LNCAP (cell line): ENCODE data around the gene ZCCHC2.

ENCODE experiments used
- TF ChIP-seq, protein P1 (sequence below): fragments of 450-650 bp; IDR thresholded peaks from 2 replicates; pipeline ENCODE4 v1.5.1; 2017; ENCODE audit warnings: mild to moderate bottlenecking

ZCCHC2 gene

DNA sequence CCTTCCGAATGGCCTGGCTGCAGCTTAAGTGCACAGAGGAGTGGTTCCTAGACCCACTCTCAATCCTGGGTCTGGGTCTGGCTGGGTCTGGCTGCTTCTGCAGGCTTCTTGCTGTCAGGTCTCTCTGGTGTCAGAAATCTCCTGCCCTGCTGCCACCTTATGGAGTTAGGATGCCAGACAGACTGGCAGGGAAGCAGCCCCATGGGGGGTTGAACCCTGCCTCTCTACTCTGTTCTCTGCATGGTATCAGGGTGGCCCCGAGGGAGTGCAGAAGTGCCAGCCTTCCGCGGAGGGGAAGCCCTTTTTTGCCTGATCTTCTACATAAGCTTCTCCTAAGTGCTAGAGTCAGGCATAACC is 89.4 kb downstream of the ZCCHC2 start:
- TF ChIP-seq, protein P1, sequence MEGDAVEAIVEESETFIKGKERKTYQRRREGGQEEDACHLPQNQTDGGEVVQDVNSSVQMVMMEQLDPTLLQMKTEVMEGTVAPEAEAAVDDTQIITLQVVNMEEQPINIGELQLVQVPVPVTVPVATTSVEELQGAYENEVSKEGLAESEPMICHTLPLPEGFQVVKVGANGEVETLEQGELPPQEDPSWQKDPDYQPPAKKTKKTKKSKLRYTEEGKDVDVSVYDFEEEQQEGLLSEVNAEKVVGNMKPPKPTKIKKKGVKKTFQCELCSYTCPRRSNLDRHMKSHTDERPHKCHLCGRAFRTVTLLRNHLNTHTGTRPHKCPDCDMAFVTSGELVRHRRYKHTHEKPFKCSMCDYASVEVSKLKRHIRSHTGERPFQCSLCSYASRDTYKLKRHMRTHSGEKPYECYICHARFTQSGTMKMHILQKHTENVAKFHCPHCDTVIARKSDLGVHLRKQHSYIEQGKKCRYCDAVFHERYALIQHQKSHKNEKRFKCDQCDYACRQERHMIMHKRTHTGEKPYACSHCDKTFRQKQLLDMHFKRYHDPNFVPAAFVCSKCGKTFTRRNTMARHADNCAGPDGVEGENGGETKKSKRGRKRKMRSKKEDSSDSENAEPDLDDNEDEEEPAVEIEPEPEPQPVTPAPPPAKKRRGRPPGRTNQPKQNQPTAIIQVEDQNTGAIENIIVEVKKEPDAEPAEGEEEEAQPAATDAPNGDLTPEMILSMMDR = no peak

DNA sequence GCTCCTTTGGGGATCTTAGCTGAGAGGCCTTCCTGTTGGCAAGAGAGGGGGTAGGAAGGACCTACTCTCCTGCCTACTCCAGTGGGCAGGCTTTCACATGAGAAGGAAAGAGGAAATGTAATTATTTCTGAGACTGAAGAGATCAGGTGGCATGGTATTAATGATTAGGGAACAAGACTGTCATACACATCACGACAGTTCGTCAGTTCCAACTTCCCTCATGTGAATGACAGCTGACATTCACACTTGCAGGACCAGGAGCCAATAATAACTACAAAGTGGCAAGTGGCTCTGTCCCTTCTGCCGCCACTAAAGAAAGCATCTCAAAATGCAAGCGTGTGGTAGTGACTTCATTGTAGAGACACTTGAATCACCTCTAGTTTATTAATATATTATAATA is 90.0 kb downstream of the ZCCHC2 start:
- TF ChIP-seq, protein P1 = no peak

DNA sequence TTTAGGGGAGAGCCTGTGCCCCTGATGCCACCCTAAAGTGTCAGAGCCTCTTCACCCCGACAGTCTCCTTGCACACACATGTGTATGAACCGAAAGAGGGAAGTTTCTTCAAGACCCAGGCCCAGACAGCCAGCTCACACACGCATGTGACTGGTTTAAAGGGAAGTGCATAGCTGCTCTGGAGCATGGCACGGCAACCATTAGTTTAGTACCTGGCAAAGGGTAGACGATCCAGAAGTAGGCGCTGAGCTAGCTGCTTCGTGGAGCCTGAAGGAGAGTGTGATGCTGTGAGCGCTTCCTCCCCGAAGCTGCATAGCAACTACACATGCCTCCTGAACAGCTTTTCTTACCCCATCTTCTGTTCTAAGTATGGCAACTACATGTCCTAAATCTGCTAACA is 91.7 kb downstream of the ZCCHC2 start:
- TF ChIP-seq, protein P1 = no peak

DNA sequence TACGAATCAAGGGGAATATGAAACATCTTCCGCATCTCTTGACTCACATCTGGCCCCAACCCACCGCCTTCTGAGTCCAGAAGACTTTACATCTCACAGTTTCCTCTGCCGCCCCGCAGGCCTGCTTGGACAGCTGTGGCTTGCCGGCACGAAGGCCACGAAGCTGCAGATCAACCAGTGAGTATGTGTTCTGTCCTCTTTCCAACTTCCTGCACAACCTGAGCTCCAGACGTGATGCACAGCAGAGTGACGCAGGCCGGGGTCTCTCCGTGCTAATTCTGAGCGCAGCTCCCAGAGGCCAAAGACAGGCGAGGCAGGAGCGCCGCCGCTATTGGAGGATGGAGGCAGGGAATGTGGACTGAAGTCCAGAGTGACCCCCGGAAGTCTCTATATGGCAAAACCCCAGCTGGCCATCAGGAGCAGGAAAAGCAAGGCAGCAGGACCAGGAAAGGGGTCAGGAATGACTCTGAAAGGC is 93.5 kb downstream of the ZCCHC2 start:
- TF ChIP-seq, protein P1 = no peak

DNA sequence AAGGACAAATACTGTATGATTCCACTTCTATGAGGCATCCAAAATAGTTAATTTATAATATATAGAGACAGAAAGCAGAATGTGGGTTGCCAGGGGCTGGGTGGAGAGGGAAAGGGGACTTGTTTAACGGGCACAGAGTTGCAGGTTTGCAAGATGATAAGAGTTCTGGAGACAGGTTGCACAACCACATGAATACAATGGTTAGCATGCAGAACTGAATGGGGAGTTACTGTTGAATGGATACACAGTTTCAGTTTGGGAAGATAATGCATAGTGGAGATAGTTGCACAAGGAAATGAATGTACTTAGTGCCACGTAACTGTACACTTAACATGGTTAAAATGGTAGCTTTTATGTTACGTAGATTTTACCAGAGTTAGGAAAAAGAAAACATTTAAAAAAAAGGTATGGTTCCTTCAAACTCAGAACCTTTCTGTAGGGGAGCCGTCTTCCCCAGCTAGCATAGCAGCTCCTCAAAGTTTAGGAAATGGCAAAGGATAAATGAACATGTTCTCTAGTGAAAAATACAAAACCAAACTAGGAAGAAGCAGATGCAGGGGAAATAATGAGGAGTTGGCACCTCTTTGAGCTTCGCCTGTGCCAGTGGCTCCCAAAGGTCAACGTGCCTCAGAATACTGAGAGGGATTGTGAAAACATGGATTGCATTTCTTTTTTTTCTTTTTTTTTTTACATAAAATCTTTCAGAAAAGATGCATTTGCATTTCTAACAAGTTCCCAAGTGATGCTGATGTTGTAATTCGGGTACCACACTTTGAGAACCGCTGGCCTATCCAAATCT is 95.2 kb downstream of the ZCCHC2 start:
- TF ChIP-seq, protein P1 = no peak

DNA sequence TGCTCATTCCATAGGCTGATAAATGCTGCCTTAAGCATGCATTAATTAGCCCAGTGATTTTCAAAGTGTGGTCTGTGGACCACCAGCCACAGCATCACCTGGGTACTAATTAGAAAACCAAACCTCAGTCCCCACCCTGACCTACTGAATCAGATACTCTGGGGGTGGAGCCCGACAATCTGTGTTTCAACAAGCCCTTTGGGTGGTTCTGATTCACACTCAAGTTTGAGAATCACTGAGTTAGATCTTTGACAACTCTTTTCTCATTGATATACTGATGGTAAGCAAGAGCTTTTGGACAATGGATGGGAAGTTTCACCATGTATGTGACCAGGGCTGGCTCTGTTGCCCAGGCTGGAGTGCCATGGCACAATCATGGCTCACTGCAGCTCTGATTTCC is 95.9 kb downstream of the ZCCHC2 start:
- TF ChIP-seq, protein P1 = no peak

DNA sequence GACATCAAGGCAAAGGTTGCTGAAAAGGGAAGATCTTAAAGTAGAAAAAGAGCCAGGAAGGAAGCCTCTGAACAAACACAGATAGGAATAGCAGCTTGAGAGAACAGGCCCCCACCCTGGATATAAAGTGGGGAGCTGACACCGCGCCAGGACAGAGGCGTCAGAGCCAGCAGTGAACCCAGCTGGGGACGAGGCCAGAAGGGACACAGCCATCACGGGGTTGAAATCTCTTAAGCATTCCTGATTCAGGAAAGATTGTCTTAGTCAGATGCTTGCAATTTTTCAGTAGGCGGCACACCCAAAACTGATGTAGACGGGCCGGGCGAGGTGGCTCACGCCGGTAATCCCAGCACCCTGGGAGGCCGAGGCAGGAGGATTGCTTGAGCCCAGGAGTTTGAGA is 98.7 kb downstream of the ZCCHC2 start:
- TF ChIP-seq, protein P1 = no peak
